Glomerular endothelial cell (primary cell): ENCODE data around the gene AGAP2. TPM values are rescaled to one million over a fixed set of nuclear protein-coding genes. Genes with fewer than 3 reads are reported as not detected.
A peak's percentile ranks its signal among the peaks of the same experiment; 100 is the strongest.

ENCODE experiments used
- DNase-seq: peaks from one replicate; pipeline ENCODE4 v3.0.0-alpha.2; 2011; ENCODE audit warnings: low read depth, low spot score; ENCODE audit errors: extremely low read depth
- total RNA-seq: library from RNA; depleted of rRNA; stranded (reverse); fragments of >200 nt; gene quantifications from 2 replicates; pipeline ENCODE4 v1.2.3, GENCODE V29; 2015

The AGAP2 gene
- total RNA-seq, 1 donor from 2014 or later: 0.47 TPM

GRCh38 chr12:57754411-57755193, 16.1 kb upstream of the AGAP2 start, which contains the start of gene MARCHF9:
Gene MARCHF9, plus strand, starts transcription at chr12:57755103. Its CDS starts 426 bp downstream, at chr12:57755529.
- no peak for DNase-seq

GRCh38 chr12:57753756-57754337, 15.3 kb upstream of the AGAP2 start:
- DNase-seq: no peak

- no peak for DNase-seq
Observed at GRCh38 chr12:57752668-57753000, 14.1 kb upstream of the AGAP2 start.

- DNase-seq: peak; percentile 81
Observed at GRCh38 chr12:57751788-57752667, 13.5 kb upstream of the AGAP2 start, which contains the start of gene CDK4. Gene CDK4, minus strand, starts transcription at chr12:57752310. Its CDS starts 593 bp downstream, at chr12:57751717.

- no peak for DNase-seq
Observed at GRCh38 chr12:57751432-57751787, 12.9 kb upstream of the AGAP2 start.

- DNase-seq: no peak
Observed at GRCh38 chr12:57750561-57751431, 12.3 kb upstream of the AGAP2 start.

- DNase-seq: no peak
Observed at GRCh38 chr12:57749061-57749460, 10.5 kb upstream of the AGAP2 start.

- no peak for DNase-seq
Observed at GRCh38 chr12:57746025-57746424, 7.5 kb upstream of the AGAP2 start.

GRCh38 chr12:57745485-57745881, 6.9 kb upstream of the AGAP2 start:
- DNase-seq: no peak

- DNase-seq: peak; percentile 91
Observed at GRCh38 chr12:57744777-57745484, 6.4 kb upstream of the AGAP2 start, which contains the start of gene TSPAN31. Gene TSPAN31, plus strand, starts transcription at chr12:57745039. Its CDS starts 116 bp downstream, at chr12:57745155.

GRCh38 chr12:57744194-57744776, 5.7 kb upstream of the AGAP2 start:
- DNase-seq: no peak

- no peak for DNase-seq
Observed at GRCh38 chr12:57743769-57744168, 5.2 kb upstream of the AGAP2 start.

- DNase-seq: no peak
Observed at GRCh38 chr12:57741844-57742738, 3.5 kb upstream of the AGAP2 start.

- no peak for DNase-seq
Observed at GRCh38 chr12:57741413-57741789, 2.9 kb upstream of the AGAP2 start.

GRCh38 chr12:57740656-57741412, 2.3 kb upstream of the AGAP2 start:
- no peak for DNase-seq

- no peak for DNase-seq
Observed at GRCh38 chr12:57739914-57740538, 1.5 kb upstream of the AGAP2 start.

GRCh38 chr12:57739387-57739786, 845 bp upstream of the AGAP2 start:
- DNase-seq: no peak
